ENCODE data around the gene HYAL2.

The HYAL2 gene

DNA sequence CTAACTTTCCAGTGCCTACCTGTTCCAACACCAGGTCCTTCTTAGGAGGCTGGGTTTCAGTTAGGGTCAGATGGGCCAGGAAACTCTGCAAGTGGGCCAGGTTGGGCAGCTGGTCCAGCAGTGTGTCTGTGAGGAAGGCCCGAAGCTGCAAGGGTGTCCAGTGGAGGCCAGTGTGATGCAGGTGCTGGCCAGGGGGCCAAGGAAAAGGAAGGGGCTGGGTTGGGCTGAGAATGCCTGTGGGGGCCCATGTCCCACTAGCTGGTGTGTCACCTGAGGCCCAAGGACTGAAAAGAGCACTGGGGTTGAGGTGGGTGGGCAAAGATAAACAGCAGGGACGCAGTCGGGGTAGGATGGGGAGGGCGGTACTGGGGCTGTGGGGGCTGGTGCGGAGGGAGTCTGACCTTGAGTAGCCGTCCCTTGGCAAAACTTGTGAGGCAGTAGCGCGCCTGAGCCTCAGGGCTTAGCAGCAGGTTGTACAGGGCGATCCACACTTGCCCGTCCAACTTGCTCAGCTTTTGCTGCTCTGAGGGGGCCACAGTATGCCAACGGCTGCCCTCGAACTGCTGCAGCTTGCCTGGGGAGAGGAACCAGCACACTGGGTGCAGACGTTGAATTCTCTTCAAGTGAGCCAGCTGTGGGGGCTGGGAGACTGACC, 19.6 kb upstream of the HYAL2 start:
- DNase-seq (ENCODE audit: extremely low read depth, low read depth), result no peak
- TF ChIP-seq, protein P1, sequence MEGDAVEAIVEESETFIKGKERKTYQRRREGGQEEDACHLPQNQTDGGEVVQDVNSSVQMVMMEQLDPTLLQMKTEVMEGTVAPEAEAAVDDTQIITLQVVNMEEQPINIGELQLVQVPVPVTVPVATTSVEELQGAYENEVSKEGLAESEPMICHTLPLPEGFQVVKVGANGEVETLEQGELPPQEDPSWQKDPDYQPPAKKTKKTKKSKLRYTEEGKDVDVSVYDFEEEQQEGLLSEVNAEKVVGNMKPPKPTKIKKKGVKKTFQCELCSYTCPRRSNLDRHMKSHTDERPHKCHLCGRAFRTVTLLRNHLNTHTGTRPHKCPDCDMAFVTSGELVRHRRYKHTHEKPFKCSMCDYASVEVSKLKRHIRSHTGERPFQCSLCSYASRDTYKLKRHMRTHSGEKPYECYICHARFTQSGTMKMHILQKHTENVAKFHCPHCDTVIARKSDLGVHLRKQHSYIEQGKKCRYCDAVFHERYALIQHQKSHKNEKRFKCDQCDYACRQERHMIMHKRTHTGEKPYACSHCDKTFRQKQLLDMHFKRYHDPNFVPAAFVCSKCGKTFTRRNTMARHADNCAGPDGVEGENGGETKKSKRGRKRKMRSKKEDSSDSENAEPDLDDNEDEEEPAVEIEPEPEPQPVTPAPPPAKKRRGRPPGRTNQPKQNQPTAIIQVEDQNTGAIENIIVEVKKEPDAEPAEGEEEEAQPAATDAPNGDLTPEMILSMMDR (IDR thresholded peaks at IDR 0.05; ENCODE audit: low read depth, low read length), result no peak

DNA sequence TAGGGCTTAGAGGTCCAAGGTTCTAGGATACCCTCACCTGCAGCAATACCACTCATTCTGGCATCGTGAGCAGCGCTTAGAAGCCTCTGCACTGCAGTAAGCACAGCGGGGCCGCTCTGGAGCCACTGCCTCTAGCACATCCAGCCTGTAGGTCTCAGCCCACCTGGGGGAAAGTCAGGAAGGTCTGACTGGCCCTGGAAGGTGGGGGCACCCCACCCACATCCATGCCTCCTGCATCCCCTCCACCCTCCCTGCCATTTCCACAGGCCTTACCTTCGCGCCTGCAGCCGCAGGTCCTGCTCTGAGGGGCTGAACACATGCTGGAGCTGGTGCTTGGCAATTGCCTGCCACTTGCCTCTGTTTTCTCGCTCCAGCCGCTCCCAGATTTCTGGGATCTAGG, 19.0 kb upstream of the HYAL2 start:
- no peak for DNase-seq (ENCODE audit: extremely low read depth, low read depth)
- TF ChIP-seq, protein P1 (IDR thresholded peaks at IDR 0.05; ENCODE audit: low read depth, low read length), result no peak

DNA sequence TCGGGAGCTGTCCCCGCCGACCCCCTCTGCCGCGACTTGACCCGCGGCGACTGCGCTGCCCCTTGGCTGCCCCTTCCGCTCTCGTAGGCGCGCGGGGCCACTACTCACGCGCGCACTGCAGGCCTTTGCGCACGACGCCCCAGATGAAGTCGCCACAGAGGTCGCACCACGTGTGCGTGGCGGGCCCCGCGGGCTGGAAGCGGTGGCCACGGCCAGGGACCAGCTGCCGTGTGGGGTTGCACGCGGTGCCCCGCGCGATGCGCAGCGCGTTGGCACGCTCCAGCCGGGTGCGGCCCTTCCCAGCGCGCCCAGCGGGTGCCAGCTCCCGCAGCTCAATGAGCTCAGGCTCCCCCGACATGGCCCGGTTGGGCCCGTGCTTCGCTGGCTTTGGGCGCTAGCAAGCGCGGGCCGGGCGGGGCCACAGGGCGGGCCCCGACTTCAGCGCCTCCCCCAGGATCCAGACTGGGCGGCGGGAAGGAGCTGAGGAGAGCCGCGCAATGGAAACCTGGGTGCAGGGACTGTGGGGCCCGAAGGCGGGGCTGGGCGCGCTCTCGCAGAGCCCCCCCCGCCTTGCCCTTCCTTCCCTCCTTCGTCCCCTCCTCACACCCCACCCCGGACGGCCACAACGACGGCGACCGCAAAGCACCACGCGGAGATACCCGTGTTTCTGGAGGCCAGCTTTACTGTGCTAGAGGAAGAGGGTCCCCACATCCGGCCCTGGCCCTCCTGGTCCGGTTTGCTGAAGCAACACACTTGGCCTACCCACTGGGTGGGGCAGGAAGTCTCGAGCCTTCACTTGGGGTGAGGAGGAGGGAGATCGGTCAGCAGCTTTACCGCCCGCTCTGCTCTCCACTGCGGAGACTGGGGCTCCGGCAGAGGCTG, 18.1 kb upstream of the HYAL2 start, which contains the start of gene RASSF1:
Gene RASSF1, minus strand, starts transcription at position 389 of the 882 bp plus-strand sequence. Its CDS starts 31 bp downstream, at position 358.
- TF ChIP-seq, protein P1 (IDR thresholded peaks at IDR 0.05; ENCODE audit: low read depth, low read length), result no peak
- DNase-seq (ENCODE audit: extremely low read depth, low read depth), result no peak

DNA sequence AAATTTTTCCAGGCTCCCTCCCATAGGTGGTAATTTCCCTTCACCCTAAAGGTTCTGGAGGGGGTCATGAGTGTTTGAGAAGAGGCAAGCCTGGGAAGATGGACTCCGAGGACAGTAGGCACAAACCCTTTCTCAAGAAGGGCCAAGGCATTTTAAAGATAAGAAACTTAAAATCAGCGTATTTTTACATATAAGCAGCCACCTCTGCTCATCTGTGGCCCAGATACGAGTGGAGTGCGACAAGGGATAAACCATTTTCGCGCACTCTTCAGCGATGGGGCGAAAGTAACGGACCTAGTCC, 17.6 kb upstream of the HYAL2 start:
- DNase-seq (ENCODE audit: extremely low read depth, low read depth), result no peak
- TF ChIP-seq, protein P1 (IDR thresholded peaks at IDR 0.05; ENCODE audit: low read depth, low read length), result no peak

DNA sequence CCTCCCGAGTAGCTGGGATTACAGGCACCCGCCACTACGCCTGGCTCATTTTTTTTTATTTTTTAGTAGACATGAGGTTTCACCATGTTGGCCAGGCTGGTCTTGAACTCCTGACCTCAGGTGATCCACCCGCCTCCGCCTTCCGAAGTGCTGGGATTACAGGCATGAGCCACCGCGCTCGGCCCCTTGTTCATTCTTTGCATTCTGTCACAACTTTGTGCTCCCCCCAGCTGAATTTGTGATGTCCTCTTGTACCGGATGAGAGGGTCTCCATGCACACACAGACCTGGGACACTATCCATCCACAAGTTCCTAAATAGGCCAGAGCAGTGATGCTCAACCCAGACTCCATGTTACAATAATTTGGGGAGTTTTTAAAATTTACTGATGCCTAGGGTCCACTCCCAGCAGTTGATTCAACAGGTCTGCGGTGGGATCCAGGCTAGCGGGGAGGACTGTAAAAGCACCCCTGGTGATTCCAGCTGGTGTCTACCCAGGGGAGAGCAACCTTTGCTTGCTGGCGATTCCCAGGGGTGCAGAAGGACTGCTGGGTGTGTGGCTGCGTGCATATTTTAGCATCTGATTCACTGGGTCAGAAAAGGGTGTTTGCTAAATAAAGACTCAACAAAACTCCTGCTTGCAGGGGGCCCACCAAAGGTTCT, 17.1 kb upstream of the HYAL2 start:
- TF ChIP-seq, protein P1 (IDR thresholded peaks at IDR 0.05; ENCODE audit: low read depth, low read length), result no peak
- no peak for DNase-seq (ENCODE audit: extremely low read depth, low read depth)

DNA sequence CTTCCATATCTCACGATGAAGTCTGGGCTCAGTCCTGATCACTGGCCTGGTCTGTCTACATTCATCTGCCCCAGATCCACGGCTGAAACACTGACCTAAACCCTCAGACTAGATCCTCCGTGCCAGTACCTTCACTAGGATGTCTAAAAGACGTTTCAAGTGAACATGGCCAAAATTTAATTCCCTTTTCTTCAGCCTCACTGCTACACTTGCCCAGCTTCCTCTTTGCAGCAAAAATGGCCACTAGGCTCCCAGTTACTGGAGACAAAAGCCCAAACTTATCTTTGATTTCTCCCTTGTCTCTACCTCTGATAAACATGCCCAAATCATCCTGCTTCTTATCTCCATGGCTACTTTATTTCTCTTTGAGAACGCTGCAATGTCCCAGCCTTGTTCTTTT, 16.4 kb upstream of the HYAL2 start:
- DNase-seq (ENCODE audit: extremely low read depth, low read depth), result no peak
- TF ChIP-seq, protein P1 (IDR thresholded peaks at IDR 0.05; ENCODE audit: low read depth, low read length), result no peak
